ENCODE measurements around the gene BTBD17.

BTBD17 gene

GRCh38 chr17:74390680-74391653, 29.3 kb upstream of the BTBD17 start:
- no peak overlapping the region for H3K4me3 ChIP-seq (ENCODE audit: low read depth, low read length)
- no peak for TF ChIP-seq CTCF (IDR thresholded peaks at IDR 0.05; ENCODE audit: low read depth, low read length)
- no peak for TF ChIP-seq MAX (IDR thresholded peaks at IDR 0.05; ENCODE audit: low read depth, low read length)
- no peak for TF ChIP-seq POLR2A (IDR thresholded peaks at IDR 0.05; ENCODE audit: extremely low read depth, insufficient read length)
- TF ChIP-seq MYC (IDR thresholded peaks at IDR 0.05; ENCODE audit: low read depth, low read length): no peak
- DNase-seq (ENCODE audit: low read depth): peak; percentile 45

GRCh38 chr17:74389937-74390679, 28.4 kb upstream of the BTBD17 start:
- no peak for DNase-seq (ENCODE audit: low read depth)
- TF ChIP-seq MAX (IDR thresholded peaks at IDR 0.05; ENCODE audit: low read depth, low read length): no peak
- H3K4me3 ChIP-seq (ENCODE audit: low read depth, low read length): no peak overlapping the region

- no peak overlapping the region for H3K4me3 ChIP-seq (ENCODE audit: low read depth, low read length)
- no peak for TF ChIP-seq POLR2A (IDR thresholded peaks at IDR 0.05; ENCODE audit: extremely low read depth, insufficient read length)
- 0 out of 2 replicates have a peak, but pooled peaks have one; percentile 2 for TF ChIP-seq MYC (IDR thresholded peaks at IDR 0.05; ENCODE audit: low read depth, low read length)
- peak; percentile 87 for DNase-seq (ENCODE audit: low read depth)
These were observed 27.6 kb upstream of the BTBD17 start for GRCh38 chr17:74389084-74389753.

- no peak for TF ChIP-seq CTCF (IDR thresholded peaks at IDR 0.05; ENCODE audit: low read depth, low read length)
- no peak for TF ChIP-seq MYC (IDR thresholded peaks at IDR 0.05; ENCODE audit: low read depth, low read length)
- TF ChIP-seq MAX (IDR thresholded peaks at IDR 0.05; ENCODE audit: low read depth, low read length): no peak
- TF ChIP-seq POLR2A (IDR thresholded peaks at IDR 0.05; ENCODE audit: extremely low read depth, insufficient read length): no peak
- H3K4me3 ChIP-seq (ENCODE audit: low read depth, low read length): no peak overlapping the region
These were observed 25.9 kb upstream of the BTBD17 start for GRCh38 chr17:74387365-74388218.

GRCh38 chr17:74386386-74386785, 24.7 kb upstream of the BTBD17 start:
- no peak overlapping the region for H3K4me3 ChIP-seq (ENCODE audit: low read depth, low read length)
- DNase-seq (ENCODE audit: low read depth): peak; percentile 34
- TF ChIP-seq POLR2A (IDR thresholded peaks at IDR 0.05; ENCODE audit: extremely low read depth, insufficient read length) (no peak), CTCF (IDR thresholded peaks at IDR 0.05; ENCODE audit: low read depth, low read length) (no peak), MAX (IDR thresholded peaks at IDR 0.05; ENCODE audit: low read depth, low read length) (no peak), MYC (IDR thresholded peaks at IDR 0.05; ENCODE audit: low read depth, low read length) (no peak)

More at GRCh38 chr17:74387365-74388218, 25.9 kb upstream of the BTBD17 start:
- DNase-seq (ENCODE audit: low read depth): peak; percentile 35

GRCh38 chr17:74385201-74385600, 23.5 kb upstream of the BTBD17 start:
- no peak overlapping the region for H3K4me3 ChIP-seq (ENCODE audit: low read depth, low read length)
- TF ChIP-seq MYC (IDR thresholded peaks at IDR 0.05; ENCODE audit: low read depth, low read length) (no peak), MAX (IDR thresholded peaks at IDR 0.05; ENCODE audit: low read depth, low read length) (no peak), POLR2A (IDR thresholded peaks at IDR 0.05; ENCODE audit: extremely low read depth, insufficient read length) (no peak), CTCF (IDR thresholded peaks at IDR 0.05; ENCODE audit: low read depth, low read length) (no peak)
- no peak for DNase-seq (ENCODE audit: low read depth)

Measured in NB4 (cell line).